GM18951 (cell line): Measurements from ENCODE around the gene SEC24C.
A peak's percentile ranks its signal among the peaks of the same experiment; 100 is the strongest.
"Not testable (repeated sequence)": the region's sequence is repeated elsewhere in the genome, so short reads cannot be mapped to it uniquely, and the experiment has no call there.

ENCODE experiments used
- POLR2A ChIP-seq: IDR thresholded peaks from 4 replicates; pipeline ENCODE4 v1.6.1; 2011; ENCODE audit warnings: mild to moderate bottlenecking; ENCODE audit not compliant: insufficient read length, insufficient read depth; ENCODE audit errors: extremely low read depth
- in situ Hi-C: fragments of 300-500 bp; cut with MboI; formaldehyde crosslinking; loops from one replicate; pipeline ENCODE4 v1.12.0; 2022; ENCODE audit warnings: low sequenced_read_pairs, mixed read lengths, inconsistent platforms; ENCODE audit not compliant: unreplicated experiment

The SEC24C gene, protein sequence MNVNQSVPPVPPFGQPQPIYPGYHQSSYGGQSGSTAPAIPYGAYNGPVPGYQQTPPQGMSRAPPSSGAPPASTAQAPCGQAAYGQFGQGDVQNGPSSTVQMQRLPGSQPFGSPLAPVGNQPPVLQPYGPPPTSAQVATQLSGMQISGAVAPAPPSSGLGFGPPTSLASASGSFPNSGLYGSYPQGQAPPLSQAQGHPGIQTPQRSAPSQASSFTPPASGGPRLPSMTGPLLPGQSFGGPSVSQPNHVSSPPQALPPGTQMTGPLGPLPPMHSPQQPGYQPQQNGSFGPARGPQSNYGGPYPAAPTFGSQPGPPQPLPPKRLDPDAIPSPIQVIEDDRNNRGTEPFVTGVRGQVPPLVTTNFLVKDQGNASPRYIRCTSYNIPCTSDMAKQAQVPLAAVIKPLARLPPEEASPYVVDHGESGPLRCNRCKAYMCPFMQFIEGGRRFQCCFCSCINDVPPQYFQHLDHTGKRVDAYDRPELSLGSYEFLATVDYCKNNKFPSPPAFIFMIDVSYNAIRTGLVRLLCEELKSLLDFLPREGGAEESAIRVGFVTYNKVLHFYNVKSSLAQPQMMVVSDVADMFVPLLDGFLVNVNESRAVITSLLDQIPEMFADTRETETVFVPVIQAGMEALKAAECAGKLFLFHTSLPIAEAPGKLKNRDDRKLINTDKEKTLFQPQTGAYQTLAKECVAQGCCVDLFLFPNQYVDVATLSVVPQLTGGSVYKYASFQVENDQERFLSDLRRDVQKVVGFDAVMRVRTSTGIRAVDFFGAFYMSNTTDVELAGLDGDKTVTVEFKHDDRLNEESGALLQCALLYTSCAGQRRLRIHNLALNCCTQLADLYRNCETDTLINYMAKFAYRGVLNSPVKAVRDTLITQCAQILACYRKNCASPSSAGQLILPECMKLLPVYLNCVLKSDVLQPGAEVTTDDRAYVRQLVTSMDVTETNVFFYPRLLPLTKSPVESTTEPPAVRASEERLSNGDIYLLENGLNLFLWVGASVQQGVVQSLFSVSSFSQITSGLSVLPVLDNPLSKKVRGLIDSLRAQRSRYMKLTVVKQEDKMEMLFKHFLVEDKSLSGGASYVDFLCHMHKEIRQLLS

GRCh38 chr10:73743905-73744663 is at the start of gene SEC24C:
TSS of gene SEC24C (plus strand) at chr10:73744372. CDS start at chr10:73746833, 2,461 bp downstream.
- peak; percentile 89 for TF ChIP-seq POLR2A

DNA sequence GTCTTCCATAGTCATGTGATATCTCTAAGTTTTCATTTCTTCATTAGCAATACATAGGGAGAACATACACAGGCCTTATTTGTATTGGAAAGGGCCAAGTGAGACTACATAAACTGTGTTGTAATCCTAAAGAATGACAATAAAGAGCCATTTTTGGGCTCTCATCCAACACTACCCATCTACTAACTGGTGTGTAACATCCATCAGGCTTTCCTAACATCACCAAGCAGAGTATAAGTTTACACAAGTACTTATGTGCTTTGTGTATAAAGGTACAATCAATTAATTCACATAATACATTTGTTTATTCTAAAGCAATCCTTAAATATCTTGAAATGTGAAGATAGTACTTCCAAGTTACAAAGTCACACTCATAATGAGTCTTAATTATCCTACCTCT is 48.9 kb upstream of the SEC24C start:
- in situ Hi-C loops = not testable (repeated sequence)

More at GRCh38 chr10:73743905-73744663, at the start of gene SEC24C:
- in situ Hi-C loops = no loop called here

- in situ Hi-C loops = not testable (repeated sequence)
Measured at GRCh38 chr10:73697675-73698159, 46.5 kb upstream of the SEC24C start, which contains the start of gene AGAP5. TSS of gene AGAP5 (minus strand) at chr10:73698109. CDS start at chr10:73697755, 354 bp downstream.

GRCh38 chr10:73698819-73699218 is 45.4 kb upstream of the SEC24C start:
- in situ Hi-C loops = not testable (repeated sequence)

DNA sequence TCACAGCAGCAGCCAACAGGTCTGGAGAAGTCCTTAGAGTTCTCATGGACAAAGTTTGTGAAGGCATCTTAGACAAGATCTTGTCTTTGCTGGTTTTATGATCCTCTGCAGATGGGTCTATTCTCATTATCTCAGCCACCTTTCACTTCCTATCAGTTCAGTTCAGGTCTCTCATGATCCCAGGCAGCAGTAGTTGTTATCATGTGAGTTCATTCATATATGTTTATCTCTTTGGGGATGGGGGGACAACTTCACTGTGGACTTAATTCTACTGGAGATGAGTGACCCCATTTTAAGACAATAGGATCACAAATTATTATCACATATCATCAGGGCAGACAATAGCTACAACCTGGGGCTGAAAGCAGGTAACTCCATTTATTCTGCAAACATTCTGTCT is 40.2 kb upstream of the SEC24C start:
- in situ Hi-C loops = not testable (repeated sequence)

DNA sequence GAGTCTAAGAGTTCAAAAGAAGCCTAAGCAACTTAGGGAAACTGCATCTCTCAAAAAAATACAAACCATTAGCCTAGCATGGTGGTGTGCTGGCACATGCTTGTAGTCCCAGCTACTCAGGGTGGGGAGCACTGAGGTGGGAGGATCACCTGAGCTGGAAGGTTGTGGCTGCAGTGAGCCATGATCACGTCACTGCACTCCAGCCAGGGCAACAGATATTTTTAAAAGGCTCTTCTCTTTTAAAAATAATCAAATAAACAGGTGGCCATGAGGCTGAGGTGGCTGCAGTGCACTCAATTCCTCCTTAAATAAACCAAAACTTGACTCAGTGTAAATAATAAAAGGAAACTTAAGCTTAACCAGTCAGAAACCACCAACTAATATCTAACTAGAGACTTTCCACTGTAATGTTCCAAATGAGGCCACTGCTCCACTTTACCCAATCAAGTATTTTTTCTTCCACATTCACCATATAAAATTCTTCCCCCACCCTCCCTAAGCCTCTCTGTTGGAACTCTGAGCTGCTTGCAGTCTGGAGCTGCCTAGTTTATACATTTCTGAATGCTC is 38.6 kb upstream of the SEC24C start:
- in situ Hi-C loops = not testable (repeated sequence)

DNA sequence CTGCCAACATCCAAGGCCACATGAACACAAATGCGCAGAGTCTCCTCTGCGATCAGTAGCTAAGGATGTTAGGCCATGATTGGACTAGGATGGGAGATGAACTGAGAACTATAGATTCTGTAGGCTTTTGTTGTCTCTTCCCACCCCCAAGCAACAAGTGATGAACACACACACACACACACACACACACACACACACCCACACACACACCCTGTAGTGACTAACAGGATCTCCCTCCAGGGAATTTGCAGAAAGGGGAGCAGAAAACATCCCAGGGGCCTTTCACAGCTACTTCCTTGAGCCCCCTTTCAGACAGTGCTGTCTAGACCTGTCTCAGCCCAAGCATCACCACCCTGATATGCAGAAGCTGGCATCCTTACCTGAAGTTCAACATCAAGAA is 37.7 kb upstream of the SEC24C start:
- in situ Hi-C loops = not testable (repeated sequence)

GRCh38 chr10:73707628-73708027 is 36.5 kb upstream of the SEC24C start:
- in situ Hi-C loops = not testable (repeated sequence)

DNA sequence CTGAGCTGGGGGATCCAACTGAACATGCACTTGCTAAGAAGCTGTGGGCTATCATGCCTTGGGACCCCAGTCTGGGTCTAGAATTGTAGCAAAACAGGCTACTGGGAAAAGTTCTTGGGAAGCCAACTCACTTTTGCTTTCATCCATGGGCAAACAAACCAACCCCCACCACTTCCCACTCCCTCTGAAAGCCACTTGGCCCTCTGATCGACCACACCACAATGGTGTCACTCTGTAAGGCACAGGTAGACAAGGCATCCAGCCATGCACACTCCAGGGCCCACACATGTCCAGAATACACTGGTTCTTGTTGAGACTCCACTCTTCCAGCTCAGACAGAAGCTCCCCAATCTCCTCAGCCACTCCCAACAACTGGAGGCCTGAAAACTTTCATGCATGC is 36.0 kb upstream of the SEC24C start:
- in situ Hi-C loops = not testable (repeated sequence)

DNA sequence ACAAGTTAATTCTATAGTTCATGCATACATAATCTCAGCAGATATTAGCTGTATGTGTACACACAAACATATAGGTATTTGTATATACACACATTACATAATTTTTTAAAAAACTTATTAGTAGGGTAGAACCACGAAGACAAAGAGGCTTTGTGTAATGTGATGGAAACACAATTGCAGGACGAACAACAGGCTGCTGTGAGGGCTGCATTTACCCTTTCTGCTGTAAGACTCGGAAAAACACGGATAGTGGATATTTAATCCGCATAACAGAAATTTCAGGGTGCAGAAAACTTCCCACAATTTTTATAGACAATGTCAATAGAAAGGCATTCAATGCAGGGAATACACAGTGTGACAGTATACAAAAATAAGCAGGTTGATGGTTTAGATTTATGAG is 32.5 kb upstream of the SEC24C start:
- in situ Hi-C loops = not testable (repeated sequence)

GRCh38 chr10:73713912-73714311 is 30.3 kb upstream of the SEC24C start:
- in situ Hi-C loops = not testable (repeated sequence)

- in situ Hi-C loops = not testable (repeated sequence)
Measured at GRCh38 chr10:73714483-73714882, 29.7 kb upstream of the SEC24C start.

DNA sequence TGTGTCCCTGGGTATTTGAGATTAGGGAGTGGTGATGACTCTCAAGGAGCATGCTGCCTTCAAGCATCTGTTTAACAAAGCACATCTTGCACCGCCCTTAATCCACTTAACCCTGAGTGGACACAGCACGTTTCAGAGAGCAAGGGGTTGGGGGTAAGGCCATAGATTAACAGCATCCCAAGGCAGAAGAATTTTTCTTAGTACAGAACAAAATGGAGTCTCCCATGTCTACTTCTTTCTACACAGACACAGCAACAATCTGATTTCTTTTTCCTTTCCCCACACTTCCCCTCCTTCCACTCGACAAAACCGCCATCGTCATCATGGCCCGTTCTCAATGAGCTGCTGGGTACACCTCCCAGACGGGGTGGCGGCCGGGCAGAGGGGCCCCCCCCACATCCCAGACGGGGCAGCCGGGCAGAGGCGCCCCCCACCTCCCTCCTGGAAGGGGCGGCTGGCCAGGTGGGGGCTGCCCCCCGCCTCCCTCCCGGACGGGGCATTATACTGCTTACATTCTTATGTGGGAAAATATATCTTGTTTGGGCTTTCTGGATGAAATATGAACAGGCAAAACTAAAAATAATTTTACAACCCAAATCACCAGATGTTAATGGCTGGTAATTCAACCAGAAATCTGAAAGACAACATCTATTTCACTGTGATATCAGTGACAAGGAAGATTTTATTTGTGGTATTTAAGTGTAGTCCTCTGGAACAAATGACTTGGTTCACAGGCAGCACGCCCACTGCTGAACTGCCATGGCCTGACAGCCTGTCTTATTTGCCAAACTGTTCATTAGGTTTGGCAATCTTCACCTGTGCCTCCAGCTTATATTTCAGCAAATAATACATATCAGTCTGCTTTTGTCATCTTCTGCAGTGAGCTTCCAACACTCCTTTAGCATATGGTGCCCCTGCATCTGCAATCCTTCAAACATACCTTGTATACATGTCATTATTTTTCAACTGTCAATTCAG is 28.7 kb upstream of the SEC24C start:
- in situ Hi-C loops = not testable (repeated sequence)
